OCI-LY1 (cell line): ENCODE measurements around the gene CACNA1C.

Experiments used
- H2AFZ ChIP-seq: fragments of 200-600 bp; sonication (generic), shearing (Covaris generic); 2 replicates; pipeline ENCODE4 v1.6.0; 2014; ENCODE audit warnings: antibody characterized with exemption, mild to moderate bottlenecking, low read length
- H3F3A ChIP-seq: fragments of 200-600 bp; sonication (generic), shearing (Covaris generic); 2 replicates; pipeline ENCODE4 v1.6.0; 2014; ENCODE audit warnings: mild to moderate bottlenecking, antibody characterized with exemption, low read length, moderate library complexity; ENCODE audit not compliant: insufficient read depth
- H3K27ac ChIP-seq: fragments of 200-600 bp; sonication (generic); 2 replicates; pipeline ENCODE4 v1.5.1; 2014; ENCODE audit warnings: low read length, mixed run types, mild to moderate bottlenecking, low read depth; ENCODE audit not compliant: poor library complexity, severe bottlenecking
- H3K27me3 ChIP-seq: fragments of 200-600 bp; sonication (generic); 2 replicates; pipeline ENCODE4 v1.6.0; 2014; ENCODE audit warnings: antibody characterized with exemption, mild to moderate bottlenecking, low read length, moderate library complexity; ENCODE audit not compliant: insufficient read depth
- H3K36me3 ChIP-seq: fragments of 200-600 bp; sonication (generic); 2 replicates; pipeline ENCODE4 v1.6.1; 2014; ENCODE audit warnings: mild to moderate bottlenecking, antibody characterized with exemption, low read length, moderate library complexity, mixed read lengths; ENCODE audit not compliant: insufficient read depth
- H3K4me1 ChIP-seq: fragments of 200-600 bp; sonication (generic); 2 replicates; pipeline ENCODE4 v1.5.1; 2014; ENCODE audit warnings: mild to moderate bottlenecking, low read length, moderate library complexity; ENCODE audit not compliant: insufficient read depth, severe bottlenecking
- H3K4me2 ChIP-seq: fragments of 200-600 bp; sonication (generic), shearing (Covaris generic); 2 replicates; pipeline ENCODE4 v1.6.1; 2014; ENCODE audit warnings: low read length
- H3K4me3 ChIP-seq: fragments of 200-600 bp; sonication (generic); 2 replicates; pipeline ENCODE4 v1.5.1; 2014; ENCODE audit warnings: low read length, low read depth, mild to moderate bottlenecking, mixed read lengths; ENCODE audit not compliant: poor library complexity, severe bottlenecking
- H3K79me2 ChIP-seq: fragments of 200-600 bp; shearing (Covaris generic); 2 replicates; pipeline ENCODE4 v1.6.1; 2016; ENCODE audit warnings: mixed run types, low read length, mixed read lengths; ENCODE audit not compliant: insufficient read depth
- H3K9ac ChIP-seq: fragments of 200-600 bp; sonication (generic), shearing (Covaris generic); 2 replicates; pipeline ENCODE4 v1.6.1; 2014; ENCODE audit warnings: mild to moderate bottlenecking, low read length, mixed read lengths
- H3K9me2 ChIP-seq: fragments of 200-600 bp; sonication (generic), shearing (Covaris generic); 2 replicates; pipeline ENCODE4 v1.6.1; 2014; ENCODE audit warnings: low read depth, mild to moderate bottlenecking, low read length, mixed read lengths
- H3K9me3 ChIP-seq: fragments of 200-600 bp; shearing (Covaris generic); 2 replicates; pipeline ENCODE4 v1.6.1; 2014; ENCODE audit warnings: low read length, mixed read lengths
- H4K20me1 ChIP-seq: fragments of 200-600 bp; sonication (generic), shearing (Covaris generic); 2 replicates; pipeline ENCODE4 v1.6.0; 2016; ENCODE audit warnings: mild to moderate bottlenecking, low read length; ENCODE audit not compliant: insufficient read depth
- EZH2 ChIP-seq: fragments of 200-600 bp; sonication (generic), shearing (Covaris generic); IDR thresholded peaks from 2 replicates; pipeline ENCODE4 v1.8.0; 2017; ENCODE audit warnings: borderline replicate concordance, mixed run types, mild to moderate bottlenecking, antibody characterized with exemption, low read length, moderate library complexity, mixed read lengths
- TF ChIP-seq, protein P1 (sequence below): fragments of 200-600 bp; sonication (generic), shearing (Covaris generic); IDR thresholded peaks from 2 replicates; pipeline ENCODE4 v1.5.1; 2017; ENCODE audit warnings: mild to moderate bottlenecking, antibody characterized with exemption, low read length, moderate library complexity, mixed read lengths

CACNA1C gene

DNA sequence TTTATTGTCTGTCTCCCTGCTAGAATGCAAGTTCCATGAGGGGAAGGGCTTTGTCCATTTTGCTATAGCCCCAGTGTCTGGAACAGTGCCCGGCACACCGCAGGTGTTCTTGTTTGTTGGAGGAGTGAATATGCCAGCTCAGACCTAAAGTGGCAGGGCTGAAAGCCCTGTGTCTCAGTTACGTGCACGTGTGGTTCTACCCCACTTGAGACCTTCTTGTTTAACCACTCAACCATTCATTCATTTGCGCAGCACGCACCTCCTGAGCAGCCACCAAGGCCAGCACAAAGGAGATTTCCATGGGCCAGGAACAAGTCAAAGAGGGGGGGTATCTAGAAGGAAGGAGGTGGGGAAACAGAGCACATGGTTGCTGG, 404.0 kb downstream of the CACNA1C start:
- no peaks in the 10 kb centered on the region for H3K9me3 ChIP-seq
- no peaks in the 10 kb centered on the region for H3K4me1 ChIP-seq
- H3K9ac ChIP-seq, result no peak overlapping the region
- H3K9me2 ChIP-seq, result no peaks in the 10 kb centered on the region
- no peaks in the 10 kb centered on the region for H4K20me1 ChIP-seq
- H2AFZ ChIP-seq, result no peak overlapping the region
- no peaks in the 10 kb centered on the region for H3K27me3 ChIP-seq
- H3K79me2 ChIP-seq, result no peaks in the 10 kb centered on the region
- no peaks in the 10 kb centered on the region for H3K36me3 ChIP-seq
- H3K27ac ChIP-seq, result no peak overlapping the region
- H3K4me2 ChIP-seq, result no peak overlapping the region
- H3F3A ChIP-seq, result no peaks in the 10 kb centered on the region
- no peak overlapping the region for H3K4me3 ChIP-seq
- TF ChIP-seq, protein P1, sequence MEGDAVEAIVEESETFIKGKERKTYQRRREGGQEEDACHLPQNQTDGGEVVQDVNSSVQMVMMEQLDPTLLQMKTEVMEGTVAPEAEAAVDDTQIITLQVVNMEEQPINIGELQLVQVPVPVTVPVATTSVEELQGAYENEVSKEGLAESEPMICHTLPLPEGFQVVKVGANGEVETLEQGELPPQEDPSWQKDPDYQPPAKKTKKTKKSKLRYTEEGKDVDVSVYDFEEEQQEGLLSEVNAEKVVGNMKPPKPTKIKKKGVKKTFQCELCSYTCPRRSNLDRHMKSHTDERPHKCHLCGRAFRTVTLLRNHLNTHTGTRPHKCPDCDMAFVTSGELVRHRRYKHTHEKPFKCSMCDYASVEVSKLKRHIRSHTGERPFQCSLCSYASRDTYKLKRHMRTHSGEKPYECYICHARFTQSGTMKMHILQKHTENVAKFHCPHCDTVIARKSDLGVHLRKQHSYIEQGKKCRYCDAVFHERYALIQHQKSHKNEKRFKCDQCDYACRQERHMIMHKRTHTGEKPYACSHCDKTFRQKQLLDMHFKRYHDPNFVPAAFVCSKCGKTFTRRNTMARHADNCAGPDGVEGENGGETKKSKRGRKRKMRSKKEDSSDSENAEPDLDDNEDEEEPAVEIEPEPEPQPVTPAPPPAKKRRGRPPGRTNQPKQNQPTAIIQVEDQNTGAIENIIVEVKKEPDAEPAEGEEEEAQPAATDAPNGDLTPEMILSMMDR, result no peak
- TF ChIP-seq EZH2, result no peak

DNA sequence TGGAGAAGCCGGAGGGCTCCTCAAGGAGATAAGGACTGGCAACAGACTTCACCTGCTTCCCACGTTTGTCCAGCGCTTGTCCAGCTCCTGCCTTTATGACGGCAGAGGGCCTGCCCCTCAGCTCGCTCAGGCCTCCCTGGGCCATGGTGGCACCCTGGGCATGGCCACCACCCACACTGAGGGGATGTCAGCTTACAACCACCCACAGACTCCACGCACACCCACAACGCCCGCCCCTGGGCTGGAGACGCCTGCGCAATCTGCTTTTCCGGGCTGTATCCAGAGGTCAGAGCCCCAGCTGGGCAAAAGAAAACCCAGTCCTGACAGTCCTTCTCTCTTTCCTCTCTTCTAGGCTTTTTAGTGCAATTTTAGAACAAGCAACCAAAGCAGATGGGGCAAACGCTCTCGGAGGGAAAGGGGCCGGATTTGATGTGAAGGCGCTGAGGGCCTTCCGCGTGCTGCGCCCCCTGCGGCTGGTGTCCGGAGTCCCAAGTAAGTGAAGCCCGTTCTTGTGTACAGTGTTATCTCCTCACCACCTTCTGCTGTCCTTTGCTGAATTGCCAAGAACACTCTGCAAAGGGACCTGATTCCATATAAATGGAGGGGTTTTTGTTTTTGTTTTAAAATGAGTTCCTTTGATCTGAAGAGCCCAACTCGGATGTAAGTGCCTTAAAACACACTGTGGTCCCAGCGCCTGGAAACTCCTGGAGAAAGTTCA, 404.6 kb downstream of the CACNA1C start:
- Histone ChIP-seq H3K4me3 (no peak overlapping the region), H3K9me3 (no peaks in the 10 kb centered on the region), H3F3A (no peaks in the 10 kb centered on the region), H3K27ac (no peak overlapping the region), H3K27me3 (no peaks in the 10 kb centered on the region), H4K20me1 (no peaks in the 10 kb centered on the region), H3K36me3 (no peaks in the 10 kb centered on the region), H2AFZ (no peak overlapping the region), H3K9me2 (no peaks in the 10 kb centered on the region), H3K9ac (no peak overlapping the region), H3K4me2 (no peak overlapping the region), H3K79me2 (no peaks in the 10 kb centered on the region), H3K4me1 (no peaks in the 10 kb centered on the region)
- TF ChIP-seq EZH2, result no peak
- TF ChIP-seq, protein P1, result no peak

DNA sequence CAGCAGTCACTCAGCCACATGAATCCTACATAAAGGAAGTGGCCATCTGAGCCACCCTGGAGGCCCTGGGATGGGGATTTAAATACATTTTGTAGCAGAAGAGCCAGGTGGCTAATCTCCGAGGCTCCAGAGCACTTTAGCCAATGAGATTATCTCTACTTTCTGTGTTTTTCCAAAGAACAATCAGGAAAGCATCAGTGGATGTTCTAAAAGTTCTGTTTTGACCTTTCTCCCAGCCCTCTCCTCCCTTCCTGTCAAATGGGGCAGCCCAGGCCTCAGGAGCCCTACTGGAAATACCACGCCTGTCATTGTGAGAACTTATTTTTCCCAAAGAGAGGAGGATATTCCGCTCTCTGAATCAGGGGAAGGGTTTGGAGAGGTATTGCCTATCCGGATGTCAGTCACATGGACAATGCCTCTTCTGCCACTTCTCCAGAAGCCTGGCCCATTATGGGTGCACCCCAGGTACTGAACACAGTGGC, 405.2 kb downstream of the CACNA1C start:
- no peaks in the 10 kb centered on the region for H3K9me2 ChIP-seq
- H3K27me3 ChIP-seq, result no peaks in the 10 kb centered on the region
- H3K9me3 ChIP-seq, result no peaks in the 10 kb centered on the region
- H2AFZ ChIP-seq, result no peak overlapping the region
- H3K9ac ChIP-seq, result no peak overlapping the region
- no peaks in the 10 kb centered on the region for H4K20me1 ChIP-seq
- no peaks in the 10 kb centered on the region for H3K36me3 ChIP-seq
- H3K27ac ChIP-seq, result no peak overlapping the region
- no peaks in the 10 kb centered on the region for H3F3A ChIP-seq
- H3K4me2 ChIP-seq, result no peak overlapping the region
- H3K4me3 ChIP-seq, result no peak overlapping the region
- no peaks in the 10 kb centered on the region for H3K79me2 ChIP-seq
- no peak for TF ChIP-seq EZH2
- TF ChIP-seq, protein P1, result no peak
- no peaks in the 10 kb centered on the region for H3K4me1 ChIP-seq
